GM23338 (cell line): ENCODE data around the gene ZMYND19. TPM values are rescaled to one million over a fixed set of nuclear protein-coding genes. Genes with fewer than 3 reads are reported as not detected.

Experiments used
- CTCF ChIP-seq, 2 experiments: fragments of 200-600 bp in 1 of 2; sonication (generic) in 1 of 2; conservative IDR thresholded peaks; 2 replicates each; pipeline versions ENCODE4 v1.5.1 to v1.6.1; 2016 to 2017; ENCODE audit warnings: antibody characterized with exemption in 2 of 2, low read depth in 2 of 2, mild to moderate bottlenecking in 2 of 2, moderate library complexity in 1 of 2
- ETS1 ChIP-seq: IDR thresholded peaks from 2 replicates; pipeline ENCODE4 v1.6.1; 2016; ENCODE audit warnings: antibody characterized with exemption
- EZH2phosphoT487 ChIP-seq: fragments of 200-600 bp; sonication (generic); IDR thresholded peaks from one replicate; pipeline ENCODE4 v1.8.1; 2018; ENCODE audit warnings: antibody characterized with exemption; ENCODE audit not compliant: unreplicated experiment
- JUNB ChIP-seq: IDR thresholded peaks from one replicate; pipeline ENCODE4 v1.6.1; 2016; ENCODE audit warnings: antibody characterized with exemption; ENCODE audit not compliant: unreplicated experiment
- NANOG ChIP-seq: IDR thresholded peaks from 2 replicates; pipeline ENCODE4 v1.6.1; 2016; ENCODE audit warnings: antibody characterized with exemption, borderline replicate concordance
- POLR2AphosphoS5 ChIP-seq: IDR thresholded peaks from 2 replicates; pipeline ENCODE4 v1.6.1; 2016; ENCODE audit warnings: antibody characterized with exemption, low read depth
- ZNF331 ChIP-seq: fragments of 250-450 bp; sonication (Bioruptor Pico); IDR thresholded peaks from 2 replicates; pipeline ENCODE4 v1.5.0; 2020; ENCODE audit warnings: low read depth, mild to moderate bottlenecking, moderate library complexity
- ZNF462 ChIP-seq: fragments of 250-450 bp; sonication (Bioruptor Pico); IDR thresholded peaks from 2 replicates; pipeline ENCODE4 v1.5.0; 2020; ENCODE audit warnings: mild to moderate bottlenecking, moderate library complexity
- polyA plus RNA-seq: library from polyadenylated mRNA; unstranded; fragments of >200 nt; fragmentation: Nextera tagmentation; extraction: Ambion mirVana; gene quantifications from 2 replicates; pipeline ENCODE4 v1.2.1, GENCODE V29; 2016
- total RNA-seq: library from RNA; depleted of rRNA; stranded (reverse); fragments of >200 nt; shearing (Covaris generic); gene quantifications from 2 replicates; pipeline ENCODE4 v1.2.3, GENCODE V29; 2014

ZMYND19 gene
- total and polyA plus RNA-seq, 2 experiments from 2014 or later, result 25.8 to 58.5 TPM

GRCh38 chr9:137620581-137620980 lies 30.3 kb upstream of the ZMYND19 start (continued):
- TF ChIP-seq ZNF462 (CRISPR knock-in tag), result no peak
- no peak for TF ChIP-seq JUNB
- no peak for TF ChIP-seq POLR2AphosphoS5
- TF ChIP-seq NANOG, result no peak
- no peak for TF ChIP-seq ZNF331
- no peak for TF ChIP-seq ETS1
- TF ChIP-seq CTCF (conservative IDR thresholded peaks at IDR 0.05; ENCODE audit: low read depth in 2 of 2), result no peak
- no peak for TF ChIP-seq EZH2phosphoT487
